Measurements from ENCODE around the gene CHERP. TPM values are rescaled to one million over a fixed set of nuclear protein-coding genes. Genes with fewer than 3 reads are reported as not detected.

The CHERP gene
- total RNA-seq, 2 experiments from 2014 or later = 50.8 to 53.6 TPM

- H3K9me3 Mint-ChIP-seq = no peaks in the 10 kb centered on the region
- peak overlapping the region; percentile 36 for H3K27ac Mint-ChIP-seq
- H3K27me3 Mint-ChIP-seq = no peaks in the 10 kb centered on the region
- H3K36me3 Mint-ChIP-seq (ENCODE audit: low read depth) = peaks cover 52% of the 10 kb centered on the region
- peaks cover 62% of the 10 kb centered on the region for H3K4me1 Mint-ChIP-seq
- CTCF ChIA-PET = interaction anchor here (1.0 to 2.3 kb wide), 3 partner anchors 11 to 33 kb away, joined by 3 to 13 read pairs (median 7); no protein-coding TSS in a partner anchor
- POLR2A ChIA-PET = interaction anchor here (1.2 to 2.6 kb wide), 8 partner anchors 10 to 86 kb away, joined by 4 to 32 read pairs (median 8); partner anchors contain the start of genes CHERP, MED26, SMIM7 and TMEM38A
- DNase-seq = no peak
- peak overlapping the region; percentile 93 for H3K4me3 Mint-ChIP-seq
Observed at GRCh38 chr19:16573925-16574324, 31.7 kb upstream of the CHERP start.

- ChIA-PET CTCF (interaction anchor here (1.0 to 2.3 kb wide), 3 partner anchors 11 to 32 kb away, joined by 3 to 13 read pairs (median 7); no protein-coding TSS in a partner anchor), POLR2A (interaction anchor here (1.2 to 2.6 kb wide), 9 partner anchors 11 to 87 kb away, joined by 4 to 32 read pairs (median 10); partner anchors contain the start of genes CHERP, MED26, SMIM7 and TMEM38A)
- H3K36me3 Mint-ChIP-seq (ENCODE audit: low read depth) = peaks cover 53% of the 10 kb centered on the region
- no peak for DNase-seq
- peak overlapping the region; percentile 93 for H3K4me3 Mint-ChIP-seq
- H3K27me3 Mint-ChIP-seq = no peaks in the 10 kb centered on the region
- H3K9me3 Mint-ChIP-seq = no peaks in the 10 kb centered on the region
- H3K27ac Mint-ChIP-seq = peak overlapping the region; percentile 90
- H3K4me1 Mint-ChIP-seq = peaks cover 63% of the 10 kb centered on the region
Observed at GRCh38 chr19:16573296-16573695, 31.1 kb upstream of the CHERP start.

GRCh38 chr19:16572332-16573211, 30.3 kb upstream of the CHERP start, which contains the start of gene SLC35E1:
Gene SLC35E1 (minus strand): TSS chr19:16572415. CDS start chr19:16572364, 51 bp downstream.
- CTCF ChIA-PET = interaction anchor here (2.3 kb wide), 1 partner anchor 12 kb away, joined by 13 read pairs; no protein-coding TSS in a partner anchor
- DNase-seq = peak; percentile 93
- Mint-ChIP-seq H3K4me3 (peak within 1 kb of the TSS; percentile 93), H3K36me3 (ENCODE audit: low read depth) (peaks cover 57% of the 10 kb centered on the region), H3K27ac (peak within 1 kb of the TSS; percentile 90), H3K27me3 (no peaks in the 10 kb centered on the region), H3K4me1 (peaks cover 68% of the 10 kb centered on the region), H3K9me3 (no peaks in the 10 kb centered on the region)
- POLR2A ChIA-PET = interaction anchor here (0.6 to 2.6 kb wide), 9 partner anchors 12 to 88 kb away, joined by 3 to 32 read pairs (median 7); partner anchors contain the start of genes CHERP, SMIM7 and TMEM38A

GRCh38 chr19:16571822-16572331, 29.6 kb upstream of the CHERP start:
- Mint-ChIP-seq H3K27me3 (no peaks in the 10 kb centered on the region), H3K9me3 (no peaks in the 10 kb centered on the region), H3K4me3 (peak overlapping the region; percentile 87), H3K36me3 (ENCODE audit: low read depth) (peaks cover 61% of the 10 kb centered on the region), H3K27ac (peak overlapping the region; percentile 83), H3K4me1 (peaks cover 73% of the 10 kb centered on the region)
- POLR2A ChIA-PET = interaction anchor here (0.6 to 2.6 kb wide), 8 partner anchors 12 to 88 kb away, joined by 3 to 32 read pairs (median 6); partner anchors contain the start of genes MED26, SMIM7 and TMEM38A
- CTCF ChIA-PET = no interaction called here
- peak; percentile 61 for DNase-seq

- peaks cover 65% of the 10 kb centered on the region for H3K36me3 Mint-ChIP-seq (ENCODE audit: low read depth)
- peak overlapping the region; percentile 87 for H3K4me3 Mint-ChIP-seq
- no peak for DNase-seq
- CTCF ChIA-PET = no interaction called here
- POLR2A ChIA-PET = interaction anchor here (0.9 to 3.4 kb wide), 3 partner anchors 13 to 56 kb away, joined by 5 to 14 read pairs (median 6); partner anchors contain the start of gene MED26
- peaks cover 76% of the 10 kb centered on the region for H3K4me1 Mint-ChIP-seq
- no peaks in the 10 kb centered on the region for H3K9me3 Mint-ChIP-seq
- no peaks in the 10 kb centered on the region for H3K27me3 Mint-ChIP-seq
- H3K27ac Mint-ChIP-seq = peak overlapping the region; percentile 83
Observed at GRCh38 chr19:16571283-16571682, 29.0 kb upstream of the CHERP start.

GRCh38 chr19:16569609-16570320, 27.5 kb upstream of the CHERP start:
- Mint-ChIP-seq H3K9me3 (no peaks in the 10 kb centered on the region), H3K27ac (peak overlapping the region; percentile 31), H3K4me3 (peak overlapping the region; percentile 87), H3K27me3 (no peaks in the 10 kb centered on the region), H3K36me3 (ENCODE audit: low read depth) (peaks cover 67% of the 10 kb centered on the region), H3K4me1 (peaks cover 76% of the 10 kb centered on the region)
- DNase-seq = no peak
- ChIA-PET CTCF (no interaction called here), POLR2A (interaction anchor here (1.0 to 3.4 kb wide), 3 partner anchors 15 to 58 kb away, joined by 3 to 14 read pairs (median 6); partner anchors contain the start of gene MED26)

- peak overlapping the region; percentile 100 for H3K27ac Mint-ChIP-seq
- POLR2A ChIA-PET = interaction anchor here (0.6 to 2.4 kb wide), 13 partner anchors 10 to 93 kb away, joined by 3 to 19 read pairs (median 6); partner anchors contain the start of genes CHERP, MED26 and SMIM7
- peaks cover 77% of the 10 kb centered on the region for H3K36me3 Mint-ChIP-seq (ENCODE audit: low read depth)
- H3K27me3 Mint-ChIP-seq = no peaks in the 10 kb centered on the region
- H3K4me1 Mint-ChIP-seq = peaks cover 66% of the 10 kb centered on the region
- H3K4me3 Mint-ChIP-seq = no peak overlapping the region
- DNase-seq = no peak
- CTCF ChIA-PET = interaction anchor here (0.6 to 0.9 kb wide), 3 partner anchors 18 to 319 kb away, joined by 3 to 4 read pairs (median 3); no protein-coding TSS in a partner anchor
- H3K9me3 Mint-ChIP-seq = no peaks in the 10 kb centered on the region
Observed at GRCh38 chr19:16566702-16567101, 24.5 kb upstream of the CHERP start.

GRCh38 chr19:16566161-16566560, 23.9 kb upstream of the CHERP start:
- Mint-ChIP-seq H3K27ac (peak overlapping the region; percentile 100), H3K36me3 (ENCODE audit: low read depth) (peaks cover 79% of the 10 kb centered on the region), H3K27me3 (no peaks in the 10 kb centered on the region), H3K9me3 (no peaks in the 10 kb centered on the region), H3K4me3 (peak overlapping the region; percentile 62), H3K4me1 (peaks cover 61% of the 10 kb centered on the region)
- ChIA-PET POLR2A (interaction anchor here (0.6 to 2.4 kb wide), 13 partner anchors 10 to 93 kb away, joined by 3 to 19 read pairs (median 5); partner anchors contain the start of genes CHERP, MED26 and SMIM7), CTCF (interaction anchor here (0.6 to 0.9 kb wide), 3 partner anchors 18 to 318 kb away, joined by 3 to 4 read pairs (median 3); no protein-coding TSS in a partner anchor)
- peak; percentile 91 for DNase-seq

- no peaks in the 10 kb centered on the region for H3K9me3 Mint-ChIP-seq
- POLR2A ChIA-PET = interaction anchor here (3.2 kb wide), 1 partner anchor 22 kb away, joined by 13 read pairs; no protein-coding TSS in a partner anchor
- H3K4me1 Mint-ChIP-seq = peaks cover 52% of the 10 kb centered on the region
- H3K4me3 Mint-ChIP-seq = no peak overlapping the region
- peak overlapping the region; percentile 76 for H3K27ac Mint-ChIP-seq
- H3K36me3 Mint-ChIP-seq (ENCODE audit: low read depth) = peaks cover 78% of the 10 kb centered on the region
- no peaks in the 10 kb centered on the region for H3K27me3 Mint-ChIP-seq
- CTCF ChIA-PET = interaction anchor here (0.7 kb wide), 1 partner anchor 30 kb away, joined by 3 read pairs; no protein-coding TSS in a partner anchor
- no peak for DNase-seq
Observed at GRCh38 chr19:16564842-16565241, 22.6 kb upstream of the CHERP start.

GRCh38 chr19:16562608-16563025, 20.4 kb upstream of the CHERP start:
- no peak overlapping the region for H3K27ac Mint-ChIP-seq
- POLR2A ChIA-PET = interaction anchor here (1.0 to 3.2 kb wide), 4 partner anchors 14 to 65 kb away, joined by 3 to 13 read pairs (median 4); partner anchors contain the start of gene MED26
- H3K36me3 Mint-ChIP-seq (ENCODE audit: low read depth) = peaks cover 66% of the 10 kb centered on the region
- CTCF ChIA-PET = interaction anchor here (1.4 kb wide), 1 partner anchor 35 kb away, joined by 3 read pairs; no protein-coding TSS in a partner anchor
- peaks cover 34% of the 10 kb centered on the region for H3K4me1 Mint-ChIP-seq
- no peak overlapping the region for H3K4me3 Mint-ChIP-seq
- no peaks in the 10 kb centered on the region for H3K9me3 Mint-ChIP-seq
- no peak for DNase-seq
- H3K27me3 Mint-ChIP-seq = no peaks in the 10 kb centered on the region

- Mint-ChIP-seq H3K27ac (no peak overlapping the region), H3K27me3 (no peaks in the 10 kb centered on the region), H3K36me3 (ENCODE audit: low read depth) (peaks cover 61% of the 10 kb centered on the region), H3K9me3 (no peaks in the 10 kb centered on the region), H3K4me1 (peaks cover 24% of the 10 kb centered on the region), H3K4me3 (no peak overlapping the region)
- ChIA-PET CTCF (interaction anchor here (1.4 kb wide), 1 partner anchor 34 kb away, joined by 3 read pairs; no protein-coding TSS in a partner anchor), POLR2A (interaction anchor here (1.1 to 2.0 kb wide), 3 partner anchors 19 to 66 kb away, joined by 3 to 6 read pairs (median 4); partner anchors contain the start of gene MED26)
- no peak for DNase-seq
Observed at GRCh38 chr19:16561382-16561781, 19.1 kb upstream of the CHERP start.
